ENCODE data around the gene CD2AP. TPM values are rescaled to one million over a fixed set of nuclear protein-coding genes. Genes with fewer than 3 reads are reported as not detected.
"Not testable (repeated sequence)": the region's sequence is repeated elsewhere in the genome, so short reads cannot be mapped to it uniquely, and the experiment has no call there.

CD2AP gene
- total and polyA plus RNA-seq, 2 donors (not counting 1 experiment from before 2014, with no cell fraction given), result 4.7 to 43.3 TPM

DNA sequence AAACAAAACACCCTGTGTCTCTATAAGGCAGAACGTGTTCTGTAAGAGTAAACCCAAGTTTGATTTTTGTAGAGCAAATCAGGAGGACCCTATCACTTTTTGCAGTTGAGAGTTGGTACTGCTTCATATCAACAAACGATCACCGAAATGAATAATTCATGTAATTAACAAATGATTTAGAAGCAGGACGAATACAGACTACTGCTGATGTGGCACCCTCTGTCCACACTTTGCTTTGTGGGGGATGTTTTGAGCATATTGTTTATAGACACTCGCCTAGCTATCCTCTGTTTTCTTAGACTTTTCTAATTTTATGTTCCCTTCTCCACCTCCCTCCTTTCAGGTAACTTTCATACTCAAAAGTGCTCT is 1.5 kb downstream of the CD2AP start:
- H3K27ac ChIP-seq (ENCODE audit: low read length in 2 of 2), result peak overlapping the region in 1 of 2 donors; percentile 97
- H3K27me3 Mint-ChIP-seq, result no peaks in the 10 kb centered on the region

DNA sequence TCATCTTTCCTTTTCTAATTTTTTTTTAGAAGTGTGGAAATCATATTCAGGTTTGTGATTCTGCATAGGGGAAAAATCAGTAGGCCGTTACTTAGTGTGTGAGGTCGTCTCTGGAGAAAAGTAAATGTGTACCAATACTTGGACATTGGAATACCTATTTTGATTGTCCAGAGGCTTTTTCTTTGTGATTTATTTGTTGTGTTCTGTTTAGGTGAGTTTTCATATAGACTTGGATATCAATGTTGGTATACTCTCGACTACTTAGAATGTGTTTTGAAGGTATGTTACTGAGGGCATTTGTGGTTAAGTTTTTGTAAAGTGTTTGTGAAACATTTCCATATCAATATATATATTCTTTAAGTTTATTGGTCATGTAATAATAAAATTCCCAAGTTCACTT is 2.3 kb downstream of the CD2AP start:
- H3K27me3 Mint-ChIP-seq, result no peaks in the 10 kb centered on the region
- Histone ChIP-seq H3K79me2 (ENCODE audit: control insufficient read depth, insufficient read depth, low read length) (peaks cover 63% of the 10 kb centered on the region), H3K27me3 (replicated peaks in 1 of 4; ENCODE audit: control extremely low read depth in 1 of 4, control insufficient read depth in 3 of 4, insufficient read depth in 4 of 4, low read length in 3 of 4) (no peaks in the 10 kb centered on the region), H2AFZ (ENCODE audit: insufficient read depth, low read depth, low read length, poor library complexity, severe bottlenecking) (no peak overlapping the region), H3K4me2 (replicated peaks; ENCODE audit: low read depth, low read length, poor library complexity, severe bottlenecking) (peak overlapping the region; percentile 77), H3K36me3 (replicated peaks in 1 of 2; ENCODE audit: control extremely low read depth in 1 of 2, control insufficient read depth in 1 of 2, extremely low read depth in 1 of 2, insufficient read depth in 2 of 2, low read length in 1 of 2) (peaks cover 0 to 3% of the 10 kb centered on the region in 2 experiments), H3K4me1 (ENCODE audit: control insufficient read depth in 2 of 2, insufficient read depth in 2 of 2, low read length in 2 of 2) (peaks cover 24 to 27% of the 10 kb centered on the region in 2 donors), H3K27ac (ENCODE audit: low read length in 2 of 2) (no peak overlapping the region), H3K9ac (ENCODE audit: low read length) (no peak overlapping the region), H3K4me3 (ENCODE audit: control extremely low read depth in 1 of 5, extremely low read depth in 1 of 5, insufficient read depth in 1 of 5, low read depth in 2 of 5, low read length in 4 of 5) (no peak overlapping the region), H4K20me1 (ENCODE audit: control insufficient read depth, insufficient read depth, low read length, poor library complexity, severe bottlenecking) (peaks cover 25% of the 10 kb centered on the region), H3K9me3 (ENCODE audit: control extremely low read depth in 1 of 3, control insufficient read depth in 2 of 3, insufficient read depth in 1 of 3, low read length in 2 of 3) (no peaks in the 10 kb centered on the region)
- intact Hi-C loops (cut with micrococcal nuclease), result loop anchor here (5.0 kb wide), 1 partner anchor 42 kb away; no protein-coding TSS in a partner anchor
- H3K9me3 Mint-ChIP-seq (ENCODE audit: insufficient read depth), result no peaks in the 10 kb centered on the region
- 93% methylated on average over 2 of the region's 3 CpGs for WGBS (ENCODE audit: insufficient coverage)
- DNase-seq (no peak), ATAC-seq (ENCODE audit: low read depth) (no peak)
- no peak overlapping the region for H3K4me3 Mint-ChIP-seq
- no peak overlapping the region for H3K27ac Mint-ChIP-seq
- TF ChIP-seq, protein P1, sequence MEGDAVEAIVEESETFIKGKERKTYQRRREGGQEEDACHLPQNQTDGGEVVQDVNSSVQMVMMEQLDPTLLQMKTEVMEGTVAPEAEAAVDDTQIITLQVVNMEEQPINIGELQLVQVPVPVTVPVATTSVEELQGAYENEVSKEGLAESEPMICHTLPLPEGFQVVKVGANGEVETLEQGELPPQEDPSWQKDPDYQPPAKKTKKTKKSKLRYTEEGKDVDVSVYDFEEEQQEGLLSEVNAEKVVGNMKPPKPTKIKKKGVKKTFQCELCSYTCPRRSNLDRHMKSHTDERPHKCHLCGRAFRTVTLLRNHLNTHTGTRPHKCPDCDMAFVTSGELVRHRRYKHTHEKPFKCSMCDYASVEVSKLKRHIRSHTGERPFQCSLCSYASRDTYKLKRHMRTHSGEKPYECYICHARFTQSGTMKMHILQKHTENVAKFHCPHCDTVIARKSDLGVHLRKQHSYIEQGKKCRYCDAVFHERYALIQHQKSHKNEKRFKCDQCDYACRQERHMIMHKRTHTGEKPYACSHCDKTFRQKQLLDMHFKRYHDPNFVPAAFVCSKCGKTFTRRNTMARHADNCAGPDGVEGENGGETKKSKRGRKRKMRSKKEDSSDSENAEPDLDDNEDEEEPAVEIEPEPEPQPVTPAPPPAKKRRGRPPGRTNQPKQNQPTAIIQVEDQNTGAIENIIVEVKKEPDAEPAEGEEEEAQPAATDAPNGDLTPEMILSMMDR (IDR thresholded peaks at IDR 0.05), result no peak
- no peak for TF ChIP-seq EZH2 (IDR thresholded peaks at IDR 0.05; ENCODE audit: borderline replicate concordance, insufficient read depth, low read depth, low read length, poor library complexity, severe bottlenecking)
- ChIA-PET POLR2A (no interaction called here), CTCF (interaction anchor here (1.5 to 4.1 kb wide), 2 partner anchors 66 to 151 kb away, joined by 4 to 28 read pairs; no protein-coding TSS in a partner anchor)
- H3K4me1 Mint-ChIP-seq, result peaks cover 55% of the 10 kb centered on the region

More for the DNA sequence above, 1.5 kb downstream of the CD2AP start:
- ChIA-PET CTCF (interaction anchor here (0.7 to 4.1 kb wide), 4 partner anchors 15 to 152 kb away, joined by 3 to 28 read pairs (median 4); no protein-coding TSS in a partner anchor), POLR2A (interaction anchor here (1.2 kb wide), 1 partner anchor 22 kb away, joined by 4 read pairs; no protein-coding TSS in a partner anchor)
- H3K79me2 ChIP-seq (ENCODE audit: control insufficient read depth, insufficient read depth, low read length), result peaks cover 56% of the 10 kb centered on the region
- H3K36me3 ChIP-seq (replicated peaks in 1 of 2; ENCODE audit: control extremely low read depth in 1 of 2, control insufficient read depth in 1 of 2, extremely low read depth in 1 of 2, insufficient read depth in 2 of 2, low read length in 1 of 2), result no peaks in the 10 kb centered on the region
- peak overlapping the region; percentile 93 for H3K4me3 Mint-ChIP-seq
- H3K4me1 Mint-ChIP-seq, result peaks cover 49% of the 10 kb centered on the region
- H3K9ac ChIP-seq (ENCODE audit: low read length), result peak overlapping the region; percentile 97
- intact Hi-C loops (cut with micrococcal nuclease), result no loop called here
- H3K27ac Mint-ChIP-seq, result peak overlapping the region; percentile 93
- H3K4me1 ChIP-seq (ENCODE audit: control insufficient read depth in 2 of 2, insufficient read depth in 2 of 2, low read length in 2 of 2), result peaks cover 24 to 27% of the 10 kb centered on the region in 2 donors
- H4K20me1 ChIP-seq (ENCODE audit: control insufficient read depth, insufficient read depth, low read length, poor library complexity, severe bottlenecking), result peaks cover 20% of the 10 kb centered on the region
- H3K27me3 ChIP-seq (replicated peaks in 1 of 4; ENCODE audit: control extremely low read depth in 1 of 4, control insufficient read depth in 3 of 4, insufficient read depth in 4 of 4, low read length in 3 of 4), result no peaks in the 10 kb centered on the region
- H3K9me3 Mint-ChIP-seq (ENCODE audit: insufficient read depth), result no peaks in the 10 kb centered on the region
- H3K4me3 ChIP-seq (ENCODE audit: control extremely low read depth in 1 of 5, extremely low read depth in 1 of 5, insufficient read depth in 1 of 5, low read depth in 2 of 5, low read length in 4 of 5), result peak overlapping the region; percentile 79 to 92 (median 91)
- DNase-seq (no peak), ATAC-seq (ENCODE audit: low read depth) (no peak)
- peak overlapping the region; percentile 77 for H3K4me2 ChIP-seq (replicated peaks; ENCODE audit: low read depth, low read length, poor library complexity, severe bottlenecking)
- WGBS (ENCODE audit: insufficient coverage), result no CpG with 5 or more reads among the region's 5 CpGs
- H3K9me3 ChIP-seq (ENCODE audit: control extremely low read depth in 1 of 3, control insufficient read depth in 2 of 3, insufficient read depth in 1 of 3, low read length in 2 of 3), result no peaks in the 10 kb centered on the region
- TF ChIP-seq EZH2 (IDR thresholded peaks at IDR 0.05; ENCODE audit: borderline replicate concordance, insufficient read depth, low read depth, low read length, poor library complexity, severe bottlenecking), result no peak
- TF ChIP-seq, protein P1 (IDR thresholded peaks at IDR 0.05), result no peak
- H2AFZ ChIP-seq (ENCODE audit: insufficient read depth, low read depth, low read length, poor library complexity, severe bottlenecking), result peak overlapping the region; percentile 87

DNA sequence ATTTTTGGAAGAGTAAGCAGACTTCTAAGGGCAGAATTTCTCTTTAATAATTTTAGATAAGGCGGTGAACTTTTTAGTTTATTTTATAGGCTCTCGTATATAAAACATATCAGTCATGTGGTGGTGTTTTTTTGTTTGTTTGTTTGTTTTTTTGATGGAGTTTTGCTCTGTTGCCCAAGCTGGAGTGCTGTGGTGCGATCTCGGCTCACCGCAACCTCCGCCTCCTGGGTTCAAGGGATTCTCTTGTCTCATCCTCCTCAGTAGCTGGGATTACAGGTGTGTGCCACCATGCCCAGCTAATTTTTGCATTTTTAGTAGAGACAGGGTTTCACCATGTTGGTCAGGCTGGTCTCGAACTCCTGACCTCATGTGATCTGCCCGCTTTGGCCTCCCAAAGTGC is 3.6 kb downstream of the CD2AP start:
- H3K27me3 ChIP-seq (replicated peaks in 1 of 4; ENCODE audit: control extremely low read depth in 1 of 4, control insufficient read depth in 3 of 4, insufficient read depth in 4 of 4, low read length in 3 of 4); H3K27ac ChIP-seq (ENCODE audit: low read length in 2 of 2); H3K4me2 ChIP-seq (replicated peaks; ENCODE audit: low read depth, low read length, poor library complexity, severe bottlenecking); H3K27ac Mint-ChIP-seq; H3K4me3 ChIP-seq (ENCODE audit: control extremely low read depth in 1 of 5, extremely low read depth in 1 of 5, insufficient read depth in 1 of 5, low read depth in 2 of 5, low read length in 4 of 5); H3K9ac ChIP-seq (ENCODE audit: low read length); H3K4me3 Mint-ChIP-seq; DNase-seq; ATAC-seq (ENCODE audit: low read depth); H2AFZ ChIP-seq (ENCODE audit: insufficient read depth, low read depth, low read length, poor library complexity, severe bottlenecking); H3K36me3 ChIP-seq (replicated peaks in 1 of 2; ENCODE audit: control extremely low read depth in 1 of 2, control insufficient read depth in 1 of 2, extremely low read depth in 1 of 2, insufficient read depth in 2 of 2, low read length in 1 of 2); H3K9me3 ChIP-seq (ENCODE audit: control extremely low read depth in 1 of 3, control insufficient read depth in 2 of 3, insufficient read depth in 1 of 3, low read length in 2 of 3); H3K9me3 Mint-ChIP-seq (ENCODE audit: insufficient read depth); POLR2A ChIA-PET; H3K27me3 Mint-ChIP-seq: not testable (repeated sequence)
- CTCF ChIA-PET, result interaction anchor here (0.9 kb wide), 1 partner anchor 68 kb away, joined by 3 read pairs; no protein-coding TSS in a partner anchor
- peaks cover 24 to 27% of the 10 kb centered on the region in 2 donors for H3K4me1 ChIP-seq (ENCODE audit: control insufficient read depth in 2 of 2, insufficient read depth in 2 of 2, low read length in 2 of 2)
- H3K4me1 Mint-ChIP-seq, result peaks cover 58% of the 10 kb centered on the region
- peaks cover 74% of the 10 kb centered on the region for H3K79me2 ChIP-seq (ENCODE audit: control insufficient read depth, insufficient read depth, low read length)
- intact Hi-C loops (cut with micrococcal nuclease), result loop anchor here (5.0 kb wide), 1 partner anchor 41 kb away; no protein-coding TSS in a partner anchor
- 100% methylated on average over 1 of the region's 8 CpGs for WGBS (ENCODE audit: insufficient coverage)
- H4K20me1 ChIP-seq (ENCODE audit: control insufficient read depth, insufficient read depth, low read length, poor library complexity, severe bottlenecking), result peaks cover 26% of the 10 kb centered on the region

Data from B cell (primary cell).